ENCODE data around the gene PREX1.

GRCh38 chr20:48799328-48800105 lies 28.3 kb downstream of the PREX1 start:
- TF ChIP-seq POLR2A (IDR thresholded peaks at IDR 0.05) = no peak
- no peak for TF ChIP-seq CTCF (IDR thresholded peaks at IDR 0.05)
